Activated T-helper 1 cell treated with anti-CD3 and anti-CD28 coated beads, Interleukin-2, amount 50 U/mL, for 16 hours (primary cell): ENCODE results near the gene GRB7.
A peak's percentile ranks its signal among the peaks of the same experiment; 100 is the strongest.

Experiments
- DNase-seq, 2 donors: peaks; one replicate each; pipeline ENCODE4 v3.0.0-alpha.2; 2020; ENCODE audit warnings: low read depth in 1 of 2, low spot score in 1 of 2

The GRB7 gene

DNA sequence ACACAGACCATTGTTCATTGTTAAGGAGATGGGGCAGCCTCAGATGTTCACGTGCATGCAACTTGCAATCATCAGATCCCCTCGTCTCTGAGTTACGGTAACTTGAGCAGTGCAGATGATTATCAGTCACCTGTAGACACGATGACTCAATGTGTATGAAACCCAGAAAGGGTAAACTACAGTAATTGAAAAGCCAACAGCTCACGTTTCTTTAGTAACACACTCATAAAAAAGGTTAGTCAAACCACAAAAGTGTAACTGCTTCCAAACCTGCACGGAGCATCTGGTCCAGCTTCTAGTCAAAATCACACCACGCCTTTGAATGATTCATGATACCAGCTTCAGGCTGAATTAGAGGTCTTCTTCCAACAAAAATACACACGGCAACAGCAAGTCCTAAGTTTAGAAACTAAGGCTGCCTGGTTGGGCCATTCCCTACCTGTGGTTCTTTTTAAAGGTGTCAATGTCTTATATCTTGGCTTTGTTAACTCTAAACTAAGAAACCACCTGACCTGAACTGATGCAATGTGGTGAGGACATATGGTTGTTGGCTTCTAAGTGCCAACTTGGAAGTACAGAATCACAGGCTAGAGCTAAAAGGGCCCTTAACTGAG is 32.3 kb downstream of the GRB7 start:
- peak in 1 of 2 donors; percentile 55 for DNase-seq

- DNase-seq, result no peak
Measured at GRCh38 chr17:39772415-39772814, 34.7 kb downstream of the GRB7 start.

GRCh38 chr17:39772987-39773934 is 35.5 kb downstream of the GRB7 start:
- DNase-seq, result no peak

DNA sequence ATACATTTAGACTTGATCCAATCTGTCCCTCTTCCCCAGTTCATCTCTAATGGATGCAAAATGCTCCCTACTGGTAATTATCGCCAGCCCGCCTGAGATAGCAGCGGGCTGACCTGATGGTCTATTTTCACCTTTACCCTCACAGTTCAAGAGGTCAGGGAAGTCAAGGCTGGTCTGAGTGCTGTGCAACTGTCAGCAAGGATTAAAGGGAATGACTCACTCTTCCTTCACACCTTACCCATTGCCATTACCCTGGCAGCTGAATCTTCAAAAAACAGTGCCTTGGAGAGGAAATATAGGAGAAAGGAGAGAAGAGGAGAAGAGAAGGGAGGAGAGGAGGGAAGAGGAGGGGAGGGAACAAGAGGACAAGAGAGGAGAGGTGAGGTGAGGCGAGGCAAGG is 36.3 kb downstream of the GRB7 start:
- DNase-seq, result no peak

- DNase-seq, result no peak
Measured at GRCh38 chr17:39775031-39775430, 37.3 kb downstream of the GRB7 start.

DNA sequence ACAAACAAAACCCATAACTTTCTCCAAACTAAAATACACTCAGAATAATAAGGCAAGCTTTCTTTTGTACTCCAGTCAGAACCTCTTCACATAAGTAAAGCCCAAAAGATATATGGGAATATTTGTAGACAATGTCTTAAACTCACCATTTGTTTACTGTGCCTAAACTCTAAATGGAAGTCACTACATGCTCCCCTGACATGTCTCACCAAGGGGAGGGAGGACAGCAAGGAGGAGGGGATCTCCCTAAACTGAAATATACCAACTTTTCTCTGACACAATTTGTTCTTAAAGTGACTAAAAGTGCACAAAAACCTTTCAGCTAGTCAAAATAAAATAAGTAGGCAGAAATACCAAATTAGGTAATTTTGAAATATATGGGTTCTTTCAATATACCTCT is 38.5 kb downstream of the GRB7 start:
- no peak for DNase-seq

GRCh38 chr17:39777534-39778365 is 40.0 kb downstream of the GRB7 start:
- DNase-seq, result no peak

DNA sequence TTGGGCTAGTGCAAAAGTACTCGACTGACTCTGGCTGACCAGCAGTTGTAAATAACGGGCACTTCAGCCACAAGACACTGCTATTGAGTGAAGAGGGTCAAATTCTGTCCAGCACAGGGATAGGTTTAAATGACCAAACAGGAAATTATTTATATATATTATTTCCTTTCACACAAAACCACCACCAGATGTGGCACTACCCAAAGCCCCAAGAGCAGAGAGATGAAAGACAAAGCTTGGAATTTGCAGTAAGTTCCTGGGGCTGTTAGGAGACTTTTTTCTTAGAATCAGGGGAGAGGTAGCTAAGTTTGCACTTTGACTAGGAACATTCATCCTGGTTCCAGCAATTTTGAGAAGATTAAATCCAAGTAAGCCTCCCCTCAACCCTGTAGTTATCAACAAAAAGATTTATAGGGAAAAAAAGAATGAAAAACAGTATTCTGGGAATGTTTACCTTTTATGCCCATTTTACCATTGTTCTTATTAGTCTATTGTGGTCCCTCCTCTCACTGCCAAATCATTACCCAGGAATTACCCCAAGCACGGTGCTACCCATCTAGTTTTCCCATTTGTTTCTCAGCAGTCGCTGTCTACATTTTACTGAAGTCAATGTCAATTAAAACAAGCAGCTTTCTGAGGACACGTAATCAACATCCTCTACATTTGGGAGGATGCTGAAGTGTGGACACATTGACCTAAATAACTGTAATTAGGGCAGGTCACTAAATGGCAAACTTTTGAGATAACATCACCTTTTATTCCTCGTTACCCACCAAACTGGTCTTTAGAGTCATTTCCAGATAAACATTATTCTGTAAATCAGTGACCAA is 43.5 kb downstream of the GRB7 start:
- DNase-seq, result no peak

DNA sequence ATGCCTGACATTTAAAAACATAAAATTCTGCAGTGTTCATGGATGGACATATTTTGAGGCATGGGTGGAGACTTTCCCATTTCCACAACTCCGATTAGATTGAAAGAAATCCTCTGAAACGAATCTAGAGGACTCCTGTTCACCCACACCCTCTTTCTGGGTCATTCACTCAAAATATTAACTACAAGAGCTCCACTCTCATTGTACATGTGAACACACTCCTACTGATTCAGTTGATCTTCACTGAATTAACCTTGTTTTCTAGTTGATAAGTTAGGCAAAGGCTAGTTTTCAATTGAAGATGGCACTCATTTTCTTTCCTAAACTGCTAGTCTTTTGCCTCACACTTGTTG is 44.1 kb downstream of the GRB7 start:
- DNase-seq, result no peak

DNA sequence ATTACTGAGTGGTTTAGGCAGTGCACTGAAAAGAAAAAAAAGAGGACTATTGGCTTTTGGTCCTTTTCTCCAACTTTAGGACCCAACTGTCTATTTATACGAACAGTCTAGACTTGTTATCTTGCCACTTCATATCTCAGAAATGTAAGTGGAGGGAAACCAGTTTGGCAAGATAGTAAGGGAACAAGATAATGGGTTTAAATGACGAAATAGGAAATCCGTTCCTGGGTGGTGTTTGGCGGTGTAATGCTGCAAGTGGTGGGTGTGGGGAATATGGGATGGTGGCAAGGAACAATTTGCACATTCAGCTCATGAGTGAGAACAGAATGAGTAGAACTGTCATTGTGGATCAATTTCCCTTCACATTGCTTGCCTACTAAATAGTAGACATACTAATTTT is 44.7 kb downstream of the GRB7 start:
- DNase-seq, result no peak

GRCh38 chr17:39782980-39783379 is 45.2 kb downstream of the GRB7 start:
- no peak for DNase-seq

DNA sequence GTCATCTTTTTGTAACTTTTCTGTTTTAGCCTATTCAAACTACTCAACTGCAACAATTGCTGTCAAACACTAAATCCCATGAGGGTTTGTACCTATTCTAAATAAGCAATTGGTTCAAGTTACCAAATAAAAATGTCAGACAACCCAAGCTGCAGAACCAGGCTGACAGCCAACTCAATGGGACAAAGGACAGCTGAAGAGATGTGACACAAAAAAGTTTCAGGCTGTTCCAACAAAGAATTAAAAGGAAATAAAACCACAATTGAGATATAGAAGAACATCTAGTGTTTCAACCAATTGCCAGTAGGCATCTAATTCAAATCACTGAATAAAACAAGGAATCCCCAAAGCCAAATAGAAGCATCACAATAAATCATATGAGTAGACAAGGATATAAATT is 49.3 kb downstream of the GRB7 start:
- no peak for DNase-seq

DNA sequence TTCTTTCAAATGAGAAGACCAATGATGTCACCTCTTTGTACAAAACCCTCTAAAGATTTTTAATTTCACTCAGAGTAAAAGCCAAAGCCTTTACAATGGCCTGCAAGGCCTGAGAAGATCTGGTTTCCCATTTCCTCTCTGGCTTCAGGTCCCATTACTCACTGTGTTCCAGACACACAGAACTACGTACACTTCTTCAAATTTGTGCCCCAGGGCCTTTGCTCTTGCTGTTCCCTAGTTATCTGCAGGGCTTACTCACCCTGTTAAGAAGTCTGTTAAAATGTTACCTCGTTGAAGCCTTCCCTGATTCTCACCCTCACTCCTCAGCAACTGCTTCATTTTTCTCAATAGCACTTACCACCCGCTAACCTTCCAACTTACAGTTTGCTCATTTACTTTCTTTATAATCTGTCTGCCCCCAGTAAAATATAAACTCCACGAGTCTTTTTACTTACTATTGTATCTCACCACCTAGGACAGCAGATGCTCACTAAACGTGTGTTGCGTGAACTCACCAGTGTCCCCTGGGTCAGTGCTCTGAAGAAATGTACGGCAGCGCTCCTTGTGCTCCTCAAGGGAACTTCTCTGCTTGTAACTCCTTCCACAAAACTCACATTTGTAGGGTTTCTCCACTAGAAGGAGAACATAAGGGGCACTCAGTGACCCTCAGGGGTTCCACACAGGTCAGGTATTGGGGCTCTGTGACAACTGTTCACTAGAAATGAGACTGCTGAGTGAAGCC is 50.2 kb downstream of the GRB7 start:
- DNase-seq, result no peak

GRCh38 chr17:39791111-39791992 is 53.6 kb downstream of the GRB7 start:
- no peak for DNase-seq

GRCh38 chr17:39792526-39793221 is 54.9 kb downstream of the GRB7 start:
- no peak for DNase-seq

DNA sequence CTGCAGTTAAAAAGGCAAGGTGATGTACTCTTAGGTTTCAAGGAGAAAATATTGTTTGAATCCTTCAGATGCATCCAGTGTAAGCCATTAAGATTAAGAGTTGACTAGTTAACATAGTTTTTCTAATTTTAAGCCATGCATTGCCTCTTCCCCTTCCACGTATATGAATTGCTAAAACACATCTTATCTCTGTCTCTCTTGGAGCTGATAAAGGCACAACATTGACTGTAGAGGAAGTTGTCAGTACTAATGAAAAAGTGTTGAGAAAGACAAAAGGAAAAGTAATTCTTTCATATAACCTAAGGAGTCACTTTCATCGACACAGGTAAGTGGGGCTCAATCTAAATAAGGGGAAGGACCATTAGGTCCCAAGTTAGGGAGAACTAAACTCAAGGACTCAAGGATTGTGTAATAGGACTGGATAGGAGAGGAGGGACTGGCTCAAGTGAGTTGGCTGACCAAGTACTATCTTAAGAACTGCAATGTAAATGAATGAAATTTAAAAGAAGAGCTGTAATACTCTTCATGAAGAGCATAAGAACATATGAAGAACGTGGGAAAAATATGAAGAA is 55.6 kb downstream of the GRB7 start:
- DNase-seq, result no peak

- no peak for DNase-seq
Measured at GRCh38 chr17:39794249-39794970, 56.7 kb downstream of the GRB7 start.
